Mesothelial cell of epicardium (in vitro differentiated cells): ENCODE data around the gene EDA. TPM values are rescaled to one million over a fixed set of nuclear protein-coding genes. Genes with fewer than 3 reads are reported as not detected.
"Not testable (repeated sequence)": the region's sequence is repeated elsewhere in the genome, so short reads cannot be mapped to it uniquely, and the experiment has no call there.

Experiments used
- DNase-seq, 2 experiments: peaks; one replicate each; pipeline ENCODE4 v3.0.0; 2021; ENCODE audit warnings: low spot score in 2 of 2; ENCODE audit not compliant: unreplicated experiment in 2 of 2
- H3K27ac Mint-ChIP-seq: 2 replicates; pipeline ENCODE4 v1.8.0; 2021; ENCODE audit warnings: mixed read lengths
- H3K27me3 Mint-ChIP-seq: 2 replicates; pipeline ENCODE4 v1.8.0; 2021; ENCODE audit warnings: low read depth, mixed read lengths
- H3K36me3 Mint-ChIP-seq: 2 replicates; pipeline ENCODE4 v1.8.0; 2021; ENCODE audit warnings: mixed read lengths
- H3K4me1 Mint-ChIP-seq: 2 replicates; pipeline ENCODE4 v1.8.0; 2021; ENCODE audit warnings: mixed read lengths
- H3K4me3 Mint-ChIP-seq: 2 replicates; pipeline ENCODE4 v1.8.0; 2021; ENCODE audit warnings: mild to moderate bottlenecking, moderate library complexity, mixed read lengths
- H3K9me3 Mint-ChIP-seq: 2 replicates; pipeline ENCODE4 v1.8.0; 2021; ENCODE audit warnings: mixed read lengths
- CTCF ChIP-seq: fragments of 200-600 bp; sonication (generic); IDR thresholded peaks from one replicate; pipeline ENCODE4 v1.5.0; 2021; ENCODE audit warnings: antibody characterized with exemption; ENCODE audit not compliant: unreplicated experiment
- total RNA-seq: library from RNA; stranded (reverse); gene quantifications from 3 replicates; pipeline ENCODE4 v1.2.1, GENCODE V29; 2021

Gene EDA
- total RNA-seq, 1 donor from 2014 or later = 9.2 TPM

- TF ChIP-seq CTCF = no peak
- H3K4me1 Mint-ChIP-seq = no peaks in the 10 kb centered on the region
- DNase-seq = no peak
- H3K9me3 Mint-ChIP-seq = peaks cover 36% of the 10 kb centered on the region
- H3K36me3 Mint-ChIP-seq = no peaks in the 10 kb centered on the region
- H3K27me3 Mint-ChIP-seq = no peaks in the 10 kb centered on the region
- no peak overlapping the region for H3K27ac Mint-ChIP-seq
- no peak overlapping the region for H3K4me3 Mint-ChIP-seq
Measured at GRCh38 chrX:69813677-69814076, 197.8 kb downstream of the EDA start.

- no peak for DNase-seq
- H3K4me3 Mint-ChIP-seq = no peak overlapping the region
- peaks cover 39% of the 10 kb centered on the region for H3K9me3 Mint-ChIP-seq
- H3K36me3 Mint-ChIP-seq = no peaks in the 10 kb centered on the region
- H3K27ac Mint-ChIP-seq = no peak overlapping the region
- no peaks in the 10 kb centered on the region for H3K4me1 Mint-ChIP-seq
- H3K27me3 Mint-ChIP-seq = no peaks in the 10 kb centered on the region
- TF ChIP-seq CTCF = no peak
Measured at GRCh38 chrX:69815063-69815462, 199.2 kb downstream of the EDA start.

- no peak for DNase-seq
- Mint-ChIP-seq H3K4me3 (no peak overlapping the region), H3K4me1 (no peaks in the 10 kb centered on the region), H3K36me3 (no peaks in the 10 kb centered on the region), H3K27ac (no peak overlapping the region), H3K9me3 (peaks cover 43% of the 10 kb centered on the region), H3K27me3 (no peaks in the 10 kb centered on the region)
- no peak for TF ChIP-seq CTCF
Measured at GRCh38 chrX:69815519-69815918, 199.6 kb downstream of the EDA start.

GRCh38 chrX:69844636-69845035 is 228.7 kb downstream of the EDA start:
- no peaks in the 10 kb centered on the region for H3K4me1 Mint-ChIP-seq
- H3K4me3 Mint-ChIP-seq = no peak overlapping the region
- peaks cover 23% of the 10 kb centered on the region for H3K9me3 Mint-ChIP-seq
- no peaks in the 10 kb centered on the region for H3K36me3 Mint-ChIP-seq
- H3K27ac Mint-ChIP-seq = no peak overlapping the region
- TF ChIP-seq CTCF = no peak
- DNase-seq = no peak
- no peaks in the 10 kb centered on the region for H3K27me3 Mint-ChIP-seq

GRCh38 chrX:69859999-69860398 is 244.1 kb downstream of the EDA start:
- H3K4me3 Mint-ChIP-seq, H3K27ac Mint-ChIP-seq, H3K27me3 Mint-ChIP-seq, DNase-seq, H3K4me1 Mint-ChIP-seq, H3K36me3 Mint-ChIP-seq: not testable (repeated sequence)
- H3K9me3 Mint-ChIP-seq = peaks cover 64% of the 10 kb centered on the region

GRCh38 chrX:69876221-69876620 is 260.3 kb downstream of the EDA start:
- H3K27me3 Mint-ChIP-seq = no peaks in the 10 kb centered on the region
- no peak for TF ChIP-seq CTCF
- H3K36me3 Mint-ChIP-seq = no peaks in the 10 kb centered on the region
- no peak overlapping the region for H3K27ac Mint-ChIP-seq
- peaks cover 65% of the 10 kb centered on the region for H3K9me3 Mint-ChIP-seq
- no peak overlapping the region for H3K4me3 Mint-ChIP-seq
- DNase-seq = no peak
- no peaks in the 10 kb centered on the region for H3K4me1 Mint-ChIP-seq
